Activated CD8-positive, alpha-beta T cell treated with anti-CD3 and anti-CD28 coated beads for 36 hours (primary cell): ENCODE results near the gene FSCN2. TPM values are rescaled to one million over a fixed set of nuclear protein-coding genes. Genes with fewer than 3 reads are reported as not detected.

ENCODE experiments used
- ATAC-seq: fragments of 200-7000 bp; cut with Tn5 transposase; one replicate; pipeline ENCODE4 v1.10.0; 2021; ENCODE audit warnings: mild to moderate bottlenecking, moderate library complexity
- CTCF ChIA-PET: fragments of 350-600 bp; sonication (Branson Sonifier 250); formaldehyde crosslinking; loops from one replicate; lab custom pipeline; 2021; ENCODE audit warnings: antibody characterized with exemption; lab: Charles Lee
- POLR2A ChIA-PET: fragments of 350-600 bp; sonication (Branson Sonifier 250); formaldehyde crosslinking; loops from one replicate; lab custom pipeline; 2021; ENCODE audit warnings: antibody characterized with exemption; lab: Charles Lee
- DNase-seq: peaks from one replicate; pipeline ENCODE4 v3.0.0-alpha.2; 2020
- H3K27ac Mint-ChIP-seq: one replicate; pipeline ENCODE4 v1.8.0; 2021; ENCODE audit warnings: mild to moderate bottlenecking, mixed read lengths
- H3K27me3 Mint-ChIP-seq: one replicate; pipeline ENCODE4 v1.8.0; 2021; ENCODE audit warnings: mixed read lengths
- H3K36me3 Mint-ChIP-seq: one replicate; pipeline ENCODE4 v1.8.0; 2021; ENCODE audit warnings: low read depth, mixed read lengths
- H3K4me1 Mint-ChIP-seq: one replicate; pipeline ENCODE4 v1.8.0; 2021; ENCODE audit warnings: low read depth, mixed read lengths
- H3K4me3 Mint-ChIP-seq: one replicate; pipeline ENCODE4 v1.8.0; 2021; ENCODE audit warnings: mild to moderate bottlenecking, moderate library complexity, mixed read lengths
- H3K9me3 Mint-ChIP-seq: one replicate; pipeline ENCODE4 v1.8.0; 2021; ENCODE audit warnings: mixed read lengths
- intact Hi-C: fragments of 100-400 bp; cut with micrococcal nuclease; formaldehyde crosslinking; loops from one replicate; pipeline ENCODE4 v1.10.0; 2022
- total RNA-seq, 2 experiments: library from RNA; stranded (reverse); gene quantifications; one replicate each; pipeline ENCODE4 v1.2.3, GENCODE V29; 2021
- TF ChIP-seq, protein P1 (sequence below): fragments of 200-600 bp; IDR thresholded peaks from one replicate; pipeline ENCODE4 v1.8.0; 2022; ENCODE audit warnings: antibody characterized with exemption, mild to moderate bottlenecking

FSCN2 gene
- total RNA-seq, 2 experiments from 2014 or later = 0.32 TPM; not detected in 1

DNA sequence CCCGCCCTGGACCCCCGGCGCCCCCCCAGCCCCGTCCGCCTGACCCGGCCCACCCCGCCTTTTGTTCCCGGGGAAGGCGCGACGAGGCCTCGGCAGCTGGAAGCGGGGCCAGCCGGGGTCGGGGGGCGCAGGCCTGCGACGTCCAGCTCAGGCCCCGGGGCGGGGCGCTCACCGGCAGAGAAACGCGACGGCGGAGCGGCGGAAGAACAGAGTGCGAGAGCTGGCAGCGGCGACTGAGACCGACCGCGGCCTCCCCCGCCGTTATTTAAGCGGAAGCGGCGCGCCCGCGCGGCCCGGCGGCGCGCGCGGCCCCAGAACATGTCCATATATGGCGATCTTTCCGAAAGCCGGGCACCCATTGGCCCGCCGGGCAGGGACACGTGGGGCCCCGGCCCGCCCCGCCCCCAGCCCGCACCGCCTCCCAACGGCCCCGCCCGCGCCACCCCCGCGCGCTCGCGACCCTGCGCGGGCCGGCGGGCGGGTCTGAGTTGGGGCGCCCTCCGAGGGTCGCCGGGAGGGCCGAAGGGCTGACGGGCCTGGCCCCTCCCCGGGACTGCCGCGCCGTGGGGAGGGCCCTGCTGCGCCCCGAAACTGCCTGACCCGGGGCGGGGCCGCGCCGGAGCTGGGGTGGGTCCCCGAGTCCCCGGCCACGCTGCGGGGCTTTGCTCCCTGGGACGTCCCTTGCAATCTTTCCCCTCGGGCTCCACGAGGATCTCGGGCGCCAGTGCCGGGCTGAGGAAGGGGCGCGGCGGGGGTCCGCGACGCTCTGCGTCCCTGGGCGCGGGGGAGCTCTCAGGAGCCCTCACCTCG, 15.4 kb upstream of the FSCN2 start, which contains the start of gene ACTG1:
Gene ACTG1 (minus strand): TSS at position 238 of the 810 bp plus-strand sequence. CDS start 445 bp downstream, outside the sequence.
- no peaks in the 10 kb centered on the region for H3K27me3 Mint-ChIP-seq
- CTCF ChIA-PET = interaction anchor here (1.2 kb wide), 1 partner anchor 28 kb away, joined by 4 read pairs; no protein-coding TSS in a partner anchor
- H3K9me3 Mint-ChIP-seq = no peaks in the 10 kb centered on the region
- H3K4me3 Mint-ChIP-seq = peak within 1 kb of the TSS; percentile 97
- TF ChIP-seq, protein P1, sequence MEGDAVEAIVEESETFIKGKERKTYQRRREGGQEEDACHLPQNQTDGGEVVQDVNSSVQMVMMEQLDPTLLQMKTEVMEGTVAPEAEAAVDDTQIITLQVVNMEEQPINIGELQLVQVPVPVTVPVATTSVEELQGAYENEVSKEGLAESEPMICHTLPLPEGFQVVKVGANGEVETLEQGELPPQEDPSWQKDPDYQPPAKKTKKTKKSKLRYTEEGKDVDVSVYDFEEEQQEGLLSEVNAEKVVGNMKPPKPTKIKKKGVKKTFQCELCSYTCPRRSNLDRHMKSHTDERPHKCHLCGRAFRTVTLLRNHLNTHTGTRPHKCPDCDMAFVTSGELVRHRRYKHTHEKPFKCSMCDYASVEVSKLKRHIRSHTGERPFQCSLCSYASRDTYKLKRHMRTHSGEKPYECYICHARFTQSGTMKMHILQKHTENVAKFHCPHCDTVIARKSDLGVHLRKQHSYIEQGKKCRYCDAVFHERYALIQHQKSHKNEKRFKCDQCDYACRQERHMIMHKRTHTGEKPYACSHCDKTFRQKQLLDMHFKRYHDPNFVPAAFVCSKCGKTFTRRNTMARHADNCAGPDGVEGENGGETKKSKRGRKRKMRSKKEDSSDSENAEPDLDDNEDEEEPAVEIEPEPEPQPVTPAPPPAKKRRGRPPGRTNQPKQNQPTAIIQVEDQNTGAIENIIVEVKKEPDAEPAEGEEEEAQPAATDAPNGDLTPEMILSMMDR = no peak
- peak within 1 kb of the TSS; percentile 92 for H3K27ac Mint-ChIP-seq
- H3K36me3 Mint-ChIP-seq = peaks cover 45% of the 10 kb centered on the region
- H3K4me1 Mint-ChIP-seq = peaks cover 27% of the 10 kb centered on the region
- DNase-seq = peak; percentile 91
- peak; percentile 57 for ATAC-seq
- intact Hi-C loops = no loop called here
- POLR2A ChIA-PET = interaction anchor here (0.9 to 4.5 kb wide), 8 partner anchors 11 to 218 kb away, joined by 3 to 33 read pairs (median 6); partner anchors contain the start of genes FAAP100 and SLC38A10

DNA sequence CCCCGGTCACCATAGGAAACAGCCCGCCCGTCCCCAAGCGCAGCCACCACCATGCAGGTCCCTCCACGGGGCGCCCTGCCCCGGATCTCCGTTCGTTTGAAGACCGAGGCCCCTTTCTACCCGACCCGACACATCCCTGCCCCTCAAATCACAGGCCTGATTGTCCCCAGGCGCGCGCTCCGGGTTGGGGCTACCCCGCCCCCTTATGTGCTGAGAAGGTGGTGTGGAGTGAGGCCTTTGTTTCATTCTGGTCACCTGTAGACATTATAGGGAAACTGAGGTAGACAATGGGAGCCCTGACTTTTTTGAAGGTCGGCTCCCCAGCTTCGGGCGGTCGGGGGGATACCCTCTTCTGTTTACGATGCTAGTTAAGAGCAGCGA, 14.8 kb upstream of the FSCN2 start:
- peak; percentile 90 for DNase-seq
- Mint-ChIP-seq H3K36me3 (peaks cover 42% of the 10 kb centered on the region), H3K27ac (peak overlapping the region; percentile 91), H3K9me3 (no peaks in the 10 kb centered on the region), H3K4me1 (peaks cover 32% of the 10 kb centered on the region), H3K4me3 (peak overlapping the region; percentile 85), H3K27me3 (no peaks in the 10 kb centered on the region)
- CTCF ChIA-PET = interaction anchor here (1.2 kb wide), 1 partner anchor 29 kb away, joined by 4 read pairs; no protein-coding TSS in a partner anchor
- intact Hi-C loops = no loop called here
- TF ChIP-seq, protein P1 = no peak
- peak; percentile 49 for ATAC-seq
- POLR2A ChIA-PET = interaction anchor here (0.6 to 4.5 kb wide), 6 partner anchors 12 to 274 kb away, joined by 3 to 33 read pairs (median 4); partner anchors contain the start of genes FAAP100, NDUFAF8, SLC38A10 and TEPSIN

DNA sequence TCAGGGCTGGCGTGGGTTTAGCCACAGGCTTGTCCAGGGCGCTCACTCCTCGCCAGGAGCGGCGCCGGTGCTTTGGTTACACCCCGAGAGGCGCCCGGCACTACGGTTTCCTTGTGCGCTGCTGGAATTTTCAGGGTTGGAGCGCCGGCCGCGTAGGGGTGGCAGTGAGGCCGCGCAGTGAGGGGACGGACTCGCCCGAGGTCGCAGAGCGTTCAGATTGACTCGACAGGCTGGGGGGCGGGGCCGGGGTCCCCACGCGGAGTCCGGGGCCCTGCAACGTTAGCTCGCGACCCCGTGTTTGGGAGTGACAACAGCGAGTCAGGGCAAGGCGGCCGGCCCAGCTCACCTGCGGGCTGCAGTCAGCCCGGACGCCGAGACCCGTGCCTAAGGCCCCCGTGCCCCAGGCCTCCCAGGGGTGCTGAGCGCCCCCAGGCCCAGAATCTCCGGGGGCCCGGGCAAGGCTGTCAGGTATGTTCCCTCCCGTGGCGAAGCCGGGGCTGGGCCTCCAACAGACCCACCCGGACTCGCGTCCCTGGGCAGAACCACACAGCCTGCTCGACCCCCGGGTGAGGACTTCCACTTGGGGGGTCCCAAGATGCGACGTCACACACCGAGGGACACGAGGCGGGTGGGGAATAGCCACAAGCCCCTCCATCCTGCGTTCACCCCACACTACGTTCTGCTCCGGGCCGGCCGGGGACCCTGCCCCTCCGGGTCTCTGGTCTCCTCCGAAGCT, 14.3 kb upstream of the FSCN2 start:
- no peaks in the 10 kb centered on the region for H3K9me3 Mint-ChIP-seq
- DNase-seq (peak; percentile 67), ATAC-seq (peak; percentile 4)
- peaks cover 37% of the 10 kb centered on the region for H3K36me3 Mint-ChIP-seq
- ChIA-PET CTCF (interaction anchor here (1.2 kb wide), 1 partner anchor 29 kb away, joined by 4 read pairs; no protein-coding TSS in a partner anchor), POLR2A (interaction anchor here (0.5 to 4.5 kb wide), 8 partner anchors 13 to 275 kb away, joined by 3 to 33 read pairs (median 3); partner anchors contain the start of genes FAAP100, NDUFAF8, SLC38A10 and TEPSIN)
- intact Hi-C loops = no loop called here
- peaks cover 30% of the 10 kb centered on the region for H3K4me1 Mint-ChIP-seq
- H3K4me3 Mint-ChIP-seq = peak overlapping the region; percentile 85
- TF ChIP-seq, protein P1 = no peak
- no peaks in the 10 kb centered on the region for H3K27me3 Mint-ChIP-seq
- H3K27ac Mint-ChIP-seq = peak overlapping the region; percentile 91

DNA sequence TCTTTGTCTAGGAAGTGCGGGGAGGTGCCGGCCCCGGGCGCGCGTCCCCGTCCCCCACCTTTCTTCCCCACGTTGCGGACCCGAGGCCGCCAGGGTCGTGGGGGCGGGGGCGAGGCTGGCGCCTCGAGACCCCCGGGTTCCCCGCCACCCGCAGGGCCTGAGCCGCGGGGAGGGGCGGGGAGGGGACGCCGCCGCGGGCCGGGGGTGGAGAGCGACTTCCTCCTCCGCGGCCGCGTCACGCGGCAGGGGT, 13.8 kb upstream of the FSCN2 start:
- Mint-ChIP-seq H3K4me3 (peak overlapping the region; percentile 85), H3K27me3 (no peaks in the 10 kb centered on the region), H3K27ac (peak overlapping the region; percentile 91), H3K9me3 (no peaks in the 10 kb centered on the region), H3K4me1 (peaks cover 26% of the 10 kb centered on the region), H3K36me3 (peaks cover 32% of the 10 kb centered on the region)
- intact Hi-C loops = no loop called here
- TF ChIP-seq, protein P1 = no peak
- CTCF ChIA-PET = no interaction called here
- ATAC-seq (no peak), DNase-seq (no peak)
- POLR2A ChIA-PET = interaction anchor here (0.5 to 4.5 kb wide), 6 partner anchors 13 to 226 kb away, joined by 3 to 33 read pairs (median 4); partner anchors contain the start of genes FAAP100 and SLC38A10
